ENCODE measurements around the gene HTD2.

- no peak for TF ChIP-seq CTCF (IDR thresholded peaks at IDR 0.05 in 4 of 5, conservative IDR thresholded peaks at IDR 0.05 in 1 of 5)
- TF ChIP-seq POLR2A (IDR thresholded peaks at IDR 0.05), result no peak
These were observed 34.3 kb upstream of the HTD2 start for GRCh38 chr3:58271901-58272501.

Measured in gastrocnemius medialis (tissue), 4 donors.